Nephron (organoid): ENCODE results near the gene STAT4.

Experiments
- H3K27ac Mint-ChIP-seq, 3 experiments: 2 replicates each; pipeline ENCODE4 v1.8.0; 2020; ENCODE audit warnings: mixed read lengths in 3 of 3, mild to moderate bottlenecking in 2 of 3, moderate library complexity in 1 of 3
- H3K27me3 Mint-ChIP-seq: 2 replicates; pipeline ENCODE4 v1.8.0; 2021; ENCODE audit warnings: low read depth, mild to moderate bottlenecking, moderate library complexity, mixed read lengths
- H3K36me3 Mint-ChIP-seq: 2 replicates; pipeline ENCODE4 v1.8.0; 2020; ENCODE audit warnings: low read depth, mixed read lengths
- H3K4me1 Mint-ChIP-seq: 2 replicates; pipeline ENCODE4 v1.8.0; 2020; ENCODE audit warnings: mixed read lengths
- H3K4me3 Mint-ChIP-seq, 3 experiments: 2 replicates each; pipeline ENCODE4 v1.8.0; 2020; ENCODE audit warnings: mild to moderate bottlenecking in 3 of 3, mixed read lengths in 3 of 3, moderate library complexity in 2 of 3
- H3K9me3 Mint-ChIP-seq: 2 replicates; pipeline ENCODE4 v1.8.0; 2020; ENCODE audit warnings: mixed read lengths
- CTCF ChIP-seq, 3 experiments: fragments of 200-600 bp; sonication (generic); IDR thresholded peaks; one replicate each; pipeline ENCODE4 v1.5.0; 2021; ENCODE audit warnings: antibody characterized with exemption in 3 of 3; ENCODE audit not compliant: unreplicated experiment in 3 of 3

The STAT4 gene

GRCh38 chr2:191020221-191020741 is 130.5 kb downstream of the STAT4 start:
- Mint-ChIP-seq H3K9me3 (no peaks in the 10 kb centered on the region), H3K27me3 (peaks cover 10% of the 10 kb centered on the region), H3K4me1 (no peaks in the 10 kb centered on the region), H3K27ac (no peak overlapping the region), H3K36me3 (no peaks in the 10 kb centered on the region), H3K4me3 (no peak overlapping the region)
- no peak for TF ChIP-seq CTCF (IDR thresholded peaks at IDR 0.05; ENCODE audit: unreplicated experiment in 3 of 3)

DNA sequence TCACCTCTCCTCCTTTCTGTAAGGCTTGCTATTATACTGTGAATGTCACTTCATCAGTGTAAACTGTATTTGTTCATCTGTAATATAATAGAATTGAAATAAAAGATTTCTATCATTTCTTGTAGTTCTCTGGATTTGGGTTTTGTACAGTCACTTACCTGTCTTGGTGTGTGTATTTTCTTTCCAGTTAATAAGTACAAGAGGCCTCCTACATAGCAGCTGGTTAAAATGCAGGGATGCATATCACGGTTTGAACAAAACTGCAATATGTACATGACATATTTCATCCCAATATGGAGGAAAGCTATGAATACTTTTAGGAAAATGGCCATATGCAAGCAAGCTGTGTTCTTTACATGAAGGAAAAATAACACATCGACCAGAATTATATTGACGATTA is 131.4 kb downstream of the STAT4 start:
- Mint-ChIP-seq H3K4me3 (no peak overlapping the region), H3K27ac (peak overlapping the region in 2 of 3 experiments; percentile 91 to 94), H3K9me3 (no peaks in the 10 kb centered on the region), H3K4me1 (no peaks in the 10 kb centered on the region), H3K27me3 (peaks cover 10% of the 10 kb centered on the region), H3K36me3 (no peaks in the 10 kb centered on the region)
- TF ChIP-seq CTCF (IDR thresholded peaks at IDR 0.05; ENCODE audit: unreplicated experiment in 3 of 3), result no peak

DNA sequence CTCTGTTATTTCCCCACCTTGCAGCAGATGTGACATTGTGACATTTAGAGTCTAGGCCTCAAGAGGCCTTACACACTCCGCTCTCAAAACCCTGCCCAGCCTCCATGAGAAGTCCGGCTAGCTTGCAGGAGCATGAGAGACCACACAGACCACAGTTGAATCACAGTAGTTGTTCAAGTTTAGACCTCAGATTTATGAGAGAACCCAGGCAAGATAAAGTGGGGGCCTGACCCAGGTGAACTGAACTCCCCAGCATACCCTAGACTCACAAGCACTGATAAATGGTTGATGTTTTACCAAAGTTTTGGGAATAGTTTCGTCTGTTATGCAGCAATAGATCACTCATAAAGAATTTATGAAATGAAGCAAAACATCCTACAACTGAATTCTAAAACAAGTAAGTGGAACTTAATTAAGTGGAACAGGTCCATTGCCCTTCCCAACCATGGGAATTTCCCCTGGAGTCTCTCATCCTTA is 132.1 kb downstream of the STAT4 start:
- peak overlapping the region; percentile 8 to 21 (median 18) for H3K4me3 Mint-ChIP-seq
- H3K4me1 Mint-ChIP-seq, result no peaks in the 10 kb centered on the region
- H3K9me3 Mint-ChIP-seq, result no peaks in the 10 kb centered on the region
- TF ChIP-seq CTCF (IDR thresholded peaks at IDR 0.05; ENCODE audit: unreplicated experiment in 3 of 3), result no peak
- H3K27me3 Mint-ChIP-seq, result peaks cover 10% of the 10 kb centered on the region
- peak overlapping the region in 2 of 3 experiments; percentile 91 to 94 for H3K27ac Mint-ChIP-seq
- no peaks in the 10 kb centered on the region for H3K36me3 Mint-ChIP-seq

DNA sequence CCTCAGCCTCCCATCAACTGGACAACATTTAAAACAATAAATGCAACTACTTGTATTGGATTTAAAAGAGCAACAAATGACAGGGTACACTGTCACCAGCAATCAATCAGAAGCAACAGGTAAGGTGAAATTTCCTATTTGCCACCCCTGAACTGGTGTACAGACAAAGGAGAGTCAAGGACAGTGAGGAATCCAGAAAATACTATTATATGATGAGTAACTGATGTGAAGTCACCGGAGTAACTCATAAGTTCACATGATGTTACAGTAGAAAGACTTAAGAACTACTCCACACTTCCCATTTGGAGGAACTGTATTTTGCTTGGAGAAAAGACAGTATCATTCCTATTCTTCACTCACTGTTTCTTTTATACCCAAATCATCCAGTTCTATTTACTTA is 132.7 kb downstream of the STAT4 start:
- Mint-ChIP-seq H3K4me1 (no peaks in the 10 kb centered on the region), H3K27ac (peak overlapping the region in 2 of 3 experiments; percentile 91 to 94), H3K27me3 (peaks cover 10% of the 10 kb centered on the region), H3K36me3 (no peaks in the 10 kb centered on the region), H3K4me3 (no peak overlapping the region), H3K9me3 (no peaks in the 10 kb centered on the region)
- TF ChIP-seq CTCF (IDR thresholded peaks at IDR 0.05; ENCODE audit: unreplicated experiment in 3 of 3), result no peak

DNA sequence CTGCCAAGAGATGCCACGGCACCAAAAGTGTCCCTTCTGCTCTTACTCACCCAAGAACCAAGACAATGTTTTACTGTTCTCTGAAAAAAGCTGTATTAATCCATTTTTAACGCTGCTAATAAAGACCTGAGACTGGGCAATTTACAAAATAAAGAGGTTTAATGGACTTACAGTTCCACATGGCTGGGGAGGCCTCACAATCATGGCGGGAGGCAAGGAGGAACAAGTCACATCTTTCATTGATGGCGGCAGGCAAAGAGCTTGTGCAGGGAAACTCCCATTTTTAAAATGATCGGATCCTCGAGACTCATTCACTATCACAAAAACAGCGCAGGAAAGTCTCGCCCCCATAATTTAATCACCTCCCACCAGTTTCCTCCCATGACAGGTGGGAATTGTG is 135.0 kb downstream of the STAT4 start:
- no peaks in the 10 kb centered on the region for H3K36me3 Mint-ChIP-seq
- no peak overlapping the region for H3K27ac Mint-ChIP-seq
- H3K4me3 Mint-ChIP-seq, result peak overlapping the region in 1 of 3 experiments; percentile 12
- H3K4me1 Mint-ChIP-seq, result no peaks in the 10 kb centered on the region
- H3K9me3 Mint-ChIP-seq, result no peaks in the 10 kb centered on the region
- TF ChIP-seq CTCF (IDR thresholded peaks at IDR 0.05; ENCODE audit: unreplicated experiment in 3 of 3), result no peak
- peaks cover 10% of the 10 kb centered on the region for H3K27me3 Mint-ChIP-seq

- H3K27ac Mint-ChIP-seq, result no peak overlapping the region
- no peak overlapping the region for H3K4me3 Mint-ChIP-seq
- H3K36me3 Mint-ChIP-seq, result peaks cover 1% of the 10 kb centered on the region
- TF ChIP-seq CTCF (IDR thresholded peaks at IDR 0.05; ENCODE audit: unreplicated experiment in 3 of 3), result no peak
- H3K9me3 Mint-ChIP-seq, result no peaks in the 10 kb centered on the region
- peaks cover 10% of the 10 kb centered on the region for H3K27me3 Mint-ChIP-seq
- H3K4me1 Mint-ChIP-seq, result no peaks in the 10 kb centered on the region
These were observed 135.6 kb downstream of the STAT4 start for GRCh38 chr2:191015239-191015638.
